ENCODE data around the gene HPDL.

The HPDL gene

DNA sequence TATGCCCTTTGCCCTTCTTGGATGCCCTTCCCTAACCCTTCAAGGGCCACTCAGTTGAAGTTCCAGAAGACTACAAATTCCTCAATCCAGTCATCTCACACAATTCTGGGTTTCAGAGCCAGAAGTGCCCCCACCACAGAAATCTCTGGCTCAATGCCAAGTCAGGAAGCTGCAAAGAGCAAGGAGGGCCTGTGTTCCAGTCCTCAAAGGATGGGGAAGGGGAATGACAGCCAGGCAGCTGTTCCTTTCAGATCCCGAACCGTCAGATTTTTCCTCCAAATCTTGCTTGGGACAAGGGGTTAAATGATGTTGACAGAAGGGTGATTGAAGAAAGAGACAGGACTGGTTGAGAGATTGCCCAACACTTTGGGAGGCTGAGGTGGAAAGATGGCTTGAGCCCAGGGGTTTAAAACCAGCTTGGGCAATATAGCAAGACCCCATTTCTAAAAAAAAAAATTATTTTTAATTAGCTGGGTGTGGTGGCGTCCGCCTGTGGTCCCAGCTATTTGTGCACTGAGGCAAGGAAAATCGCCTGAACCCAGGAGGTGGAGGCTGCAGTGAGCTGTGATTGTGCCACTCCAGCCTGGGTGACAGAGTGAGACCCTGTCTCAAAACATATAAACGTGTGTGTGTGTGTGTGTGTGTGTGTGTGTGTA, 716 bp upstream of the HPDL start:
- DNase-seq: no peak

DNA sequence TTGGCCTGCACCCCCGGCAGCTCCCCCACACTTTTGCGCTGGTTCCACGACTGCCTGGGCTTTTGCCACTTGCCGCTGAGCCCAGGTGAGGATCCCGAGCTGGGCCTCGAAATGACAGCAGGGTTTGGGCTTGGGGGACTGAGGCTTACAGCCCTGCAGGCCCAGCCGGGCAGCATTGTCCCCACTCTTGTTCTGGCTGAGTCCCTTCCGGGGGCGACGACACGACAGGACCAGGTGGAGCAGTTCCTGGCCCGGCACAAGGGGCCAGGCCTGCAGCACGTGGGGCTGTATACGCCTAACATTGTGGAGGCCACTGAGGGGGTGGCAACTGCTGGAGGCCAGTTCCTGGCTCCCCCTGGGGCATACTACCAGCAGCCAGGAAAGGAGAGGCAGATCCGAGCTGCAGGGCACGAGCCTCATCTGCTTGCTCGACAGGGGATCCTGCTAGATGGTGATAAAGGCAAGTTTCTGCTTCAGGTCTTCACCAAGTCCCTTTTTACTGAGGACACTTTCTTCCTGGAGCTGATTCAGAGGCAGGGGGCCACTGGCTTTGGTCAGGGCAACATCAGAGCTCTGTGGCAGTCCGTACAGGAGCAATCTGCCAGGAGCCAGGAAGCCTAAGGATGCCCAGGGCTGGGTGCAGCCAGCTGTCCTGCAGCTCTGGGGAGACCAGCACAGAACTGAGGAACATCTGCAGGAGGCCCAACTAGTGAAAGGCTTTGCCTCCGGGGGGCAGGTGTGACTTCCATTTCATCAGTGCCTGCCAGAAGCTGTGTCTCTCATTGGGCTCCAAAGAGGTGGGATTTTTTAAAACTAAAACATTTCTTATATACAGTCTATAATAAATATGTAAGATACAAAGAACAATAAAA, 1.2 kb downstream of the HPDL start:
- peak; percentile 56 for DNase-seq

DNA sequence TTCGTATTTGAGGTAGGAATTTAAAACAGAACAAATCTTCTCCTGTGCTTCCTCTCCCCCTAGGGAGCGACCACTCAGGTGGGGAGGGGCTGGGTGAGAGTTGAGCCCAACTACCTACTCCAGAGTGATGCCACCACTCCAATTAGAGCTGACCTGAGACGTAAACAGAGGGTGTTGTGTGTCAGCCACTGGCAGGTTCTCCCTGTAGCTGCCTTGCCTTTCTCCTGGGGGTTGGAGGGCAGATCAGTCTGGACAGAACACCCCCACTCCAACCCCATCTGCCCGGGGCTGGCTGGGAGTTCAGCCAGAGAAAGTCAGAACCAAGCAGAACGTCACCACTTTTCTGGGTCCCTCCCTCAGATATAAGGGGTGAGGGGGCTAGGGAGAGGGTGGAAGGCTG, 2.0 kb downstream of the HPDL start:
- no peak for DNase-seq

DNA sequence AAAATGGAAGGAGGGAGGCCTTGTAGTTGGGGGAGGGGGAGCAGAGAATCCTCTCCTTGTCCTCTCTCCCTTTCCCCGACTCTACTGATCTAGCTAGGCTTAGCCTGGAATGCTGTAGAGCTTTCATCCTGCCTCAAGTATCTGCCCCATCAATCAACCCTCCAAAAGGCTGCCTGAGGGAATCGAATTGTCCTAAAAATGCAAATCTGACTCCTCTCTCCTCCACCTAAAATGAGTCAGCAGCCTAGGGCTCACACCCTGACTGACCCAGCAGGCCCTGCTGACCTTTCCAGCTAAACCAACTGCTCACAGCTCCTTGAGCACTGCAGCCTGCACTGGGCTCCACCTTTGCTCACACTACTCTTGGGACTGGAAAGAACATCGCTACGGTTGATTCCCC, 2.8 kb downstream of the HPDL start:
- DNase-seq: no peak

DNA sequence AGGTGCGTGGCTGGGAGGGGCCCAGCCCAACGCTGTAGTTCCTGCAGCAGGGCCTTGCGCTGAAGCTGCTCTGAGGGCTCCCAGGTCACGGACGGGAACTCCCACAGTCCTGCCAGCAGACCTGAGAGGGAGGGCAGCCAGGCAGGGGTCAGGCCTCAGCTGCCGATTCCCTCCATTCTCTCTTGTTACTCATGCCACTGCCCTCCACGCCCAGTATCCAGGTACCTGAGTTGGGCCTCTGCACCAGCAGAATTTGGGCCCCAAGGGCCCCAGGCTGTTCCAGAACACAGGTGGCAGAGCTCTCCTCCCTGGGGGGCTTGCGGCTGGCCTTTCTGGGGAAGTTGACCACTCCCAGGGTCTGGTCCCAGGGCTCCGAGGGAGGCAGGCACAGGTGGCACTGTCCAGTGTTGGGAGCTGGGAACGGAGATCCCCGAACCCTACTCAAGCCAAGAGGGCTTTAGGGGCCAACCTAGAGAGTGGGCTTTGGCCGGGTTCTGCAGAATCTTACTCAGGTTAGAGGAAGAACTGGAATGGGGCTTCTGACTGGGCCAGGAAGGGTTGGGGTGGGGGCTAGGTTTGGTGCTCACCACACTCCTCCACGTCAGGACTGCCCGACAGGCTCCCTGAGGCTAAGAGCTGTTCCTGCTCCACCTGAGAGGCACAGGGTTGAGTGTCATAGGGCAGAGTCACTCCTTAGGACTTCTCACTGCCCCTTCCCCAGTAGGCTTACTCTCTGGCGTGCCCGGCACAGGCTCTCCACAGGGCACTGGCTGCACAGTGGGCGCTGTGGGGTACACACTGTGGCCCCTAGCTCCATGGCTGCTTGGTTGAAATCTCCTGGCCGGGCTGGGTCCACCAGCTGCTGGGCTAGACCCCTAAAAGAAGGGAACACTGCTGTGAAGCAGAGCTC, 5.0 kb downstream of the HPDL start:
- DNase-seq: no peak

- no peak for DNase-seq
Observed at GRCh38 chr1:45332346-45332720, 5.6 kb downstream of the HPDL start.

GRCh38 chr1:45334308-45335245, 7.9 kb downstream of the HPDL start:
- DNase-seq: no peak

- no peak for DNase-seq
Observed at GRCh38 chr1:45335855-45336324, 9.2 kb downstream of the HPDL start.

DNA sequence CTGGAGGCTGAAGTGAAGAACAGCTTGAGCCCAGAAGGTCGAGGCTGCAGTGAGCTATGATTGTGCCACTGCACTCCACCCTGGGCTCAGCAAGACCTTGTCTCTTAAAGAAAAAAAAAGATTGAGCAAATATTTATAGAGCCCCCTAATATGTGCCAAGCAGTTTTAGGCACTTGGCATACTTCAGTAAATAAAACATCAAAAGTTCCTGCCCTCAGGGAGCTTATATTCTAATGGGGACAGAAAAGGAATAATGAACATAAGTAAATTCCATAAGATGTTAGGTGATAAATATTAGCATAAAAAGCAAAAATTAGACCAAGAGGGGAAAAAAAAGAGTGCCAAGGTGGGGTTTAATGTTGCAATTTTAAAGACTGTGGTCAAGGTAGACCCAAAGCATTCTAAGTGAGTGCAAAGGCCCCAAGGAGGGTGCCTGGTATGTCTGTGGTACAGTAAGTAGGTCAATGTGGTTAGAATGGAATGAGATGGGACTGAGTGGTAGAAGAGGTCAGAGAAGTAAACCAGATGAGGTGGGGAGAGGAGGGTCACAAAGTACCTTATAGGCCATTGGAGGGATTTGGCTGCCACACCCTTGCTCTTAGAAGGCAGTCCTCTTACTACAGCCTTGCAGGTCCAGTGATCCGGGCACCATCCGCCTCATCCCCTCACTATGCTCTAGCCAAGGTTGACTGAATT, 11.1 kb downstream of the HPDL start:
- no peak for DNase-seq

DNA sequence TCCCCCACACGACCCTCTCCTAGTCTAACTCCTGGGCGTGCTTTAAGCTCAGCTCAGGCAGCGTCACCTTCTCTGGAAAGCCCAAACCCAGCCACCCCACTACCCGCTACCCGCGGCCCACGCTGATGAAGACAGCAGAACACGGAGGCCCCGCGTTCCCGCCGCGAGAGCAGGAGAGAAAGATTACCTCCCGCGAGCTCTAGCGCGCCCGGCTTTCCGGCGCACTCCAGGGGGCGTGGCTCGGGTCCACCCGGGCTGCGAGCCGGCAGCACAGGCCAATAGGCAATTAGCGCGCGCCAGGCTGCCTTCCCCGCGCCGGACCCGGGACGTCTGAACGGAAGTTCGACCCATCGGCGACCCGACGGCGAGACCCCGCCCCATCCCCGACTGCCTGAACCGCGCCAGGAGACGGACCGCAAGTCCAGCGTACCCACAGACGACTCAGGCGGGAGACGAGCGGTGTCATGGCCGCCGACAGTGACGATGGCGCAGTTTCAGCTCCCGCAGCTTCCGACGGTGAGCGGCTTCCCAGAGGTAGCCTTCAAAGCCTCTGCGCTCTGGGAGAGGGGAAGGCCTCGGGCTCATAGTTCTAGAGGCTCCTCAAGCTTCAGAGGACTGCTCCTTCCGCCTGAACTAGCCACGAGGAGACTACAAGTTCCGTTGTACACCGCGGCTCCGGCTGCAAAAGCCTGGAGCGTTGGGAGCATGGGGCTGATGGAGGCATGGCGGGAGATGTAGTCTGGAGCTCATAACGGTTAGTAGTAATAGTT, 13.3 kb downstream of the HPDL start, which contains the start of the genes MUTYH and TOE1:
MUTYH (minus strand) TSS at position 652 of the 770 bp plus-strand sequence. CDS start 5,935 bp downstream, outside the sequence.
TOE1 (plus strand) TSS at position 382 of the 770 bp plus-strand sequence; CDS start at position 465, 83 bp downstream.
- DNase-seq: peak; percentile 92

- peak; percentile 69 for DNase-seq
Observed at GRCh38 chr1:45340816-45341466, 14.2 kb downstream of the HPDL start.

DNA sequence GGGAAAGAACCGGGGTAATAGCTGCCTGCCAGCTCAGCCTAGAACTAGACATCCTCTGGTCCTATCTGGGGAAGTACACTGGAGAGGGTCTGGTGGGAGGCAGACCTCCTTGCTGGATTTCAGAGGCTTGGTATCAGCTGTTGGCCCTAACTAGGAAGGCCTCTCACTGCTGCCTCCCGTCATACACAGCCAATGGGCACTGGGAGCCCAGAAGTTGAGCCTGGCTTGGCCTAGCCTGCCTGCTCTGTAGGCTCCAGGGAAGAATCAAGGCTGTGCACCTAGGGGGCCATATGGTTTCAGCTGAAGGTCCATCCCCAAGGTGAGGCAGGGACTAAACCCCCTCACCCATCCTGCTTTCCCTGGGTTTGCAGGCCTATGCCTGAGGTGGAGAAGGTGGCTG, 17.8 kb downstream of the HPDL start:
- DNase-seq: no peak

DNA sequence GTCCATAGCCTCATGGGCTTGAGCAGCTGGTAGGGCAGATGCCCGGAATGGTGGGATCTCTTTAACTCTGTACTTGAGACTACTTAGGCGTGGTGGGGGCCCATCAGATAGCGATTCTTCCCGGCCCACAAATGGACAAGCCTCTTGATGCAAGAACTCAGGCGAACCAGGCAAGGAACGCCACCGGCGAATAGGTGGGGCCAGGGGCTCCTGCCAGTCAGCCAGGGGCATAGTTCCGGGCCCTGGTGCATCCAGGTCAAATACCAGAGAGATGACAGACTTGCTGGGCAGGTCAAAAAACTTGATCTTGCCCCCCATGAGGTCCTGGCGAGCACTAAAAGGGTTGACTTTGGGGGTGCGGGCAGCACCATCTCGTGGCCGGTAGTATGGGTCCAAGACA, 18.3 kb downstream of the HPDL start:
- DNase-seq: no peak

GRCh38 chr1:45346473-45346872, 19.8 kb downstream of the HPDL start:
- DNase-seq: no peak

DNA sequence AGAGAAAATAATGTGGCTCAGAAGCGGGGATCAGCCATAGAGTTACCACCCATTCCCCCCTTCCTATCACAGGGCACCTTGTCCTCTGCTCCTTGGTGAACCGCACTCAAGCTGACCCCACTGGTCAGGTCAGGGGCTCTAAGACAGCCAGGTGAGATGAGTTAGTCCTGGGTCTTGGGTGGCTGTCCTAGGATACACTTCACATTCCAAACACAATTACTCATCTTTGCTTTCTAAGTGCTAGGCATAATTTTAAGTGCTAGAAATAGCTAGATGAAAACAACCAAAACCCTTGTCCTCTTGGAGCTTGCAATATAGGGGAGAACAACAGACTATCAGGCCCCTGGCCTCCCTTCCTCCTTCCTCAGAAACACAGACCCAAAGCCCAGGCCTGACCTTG, 21.3 kb downstream of the HPDL start:
- DNase-seq: no peak

DNA sequence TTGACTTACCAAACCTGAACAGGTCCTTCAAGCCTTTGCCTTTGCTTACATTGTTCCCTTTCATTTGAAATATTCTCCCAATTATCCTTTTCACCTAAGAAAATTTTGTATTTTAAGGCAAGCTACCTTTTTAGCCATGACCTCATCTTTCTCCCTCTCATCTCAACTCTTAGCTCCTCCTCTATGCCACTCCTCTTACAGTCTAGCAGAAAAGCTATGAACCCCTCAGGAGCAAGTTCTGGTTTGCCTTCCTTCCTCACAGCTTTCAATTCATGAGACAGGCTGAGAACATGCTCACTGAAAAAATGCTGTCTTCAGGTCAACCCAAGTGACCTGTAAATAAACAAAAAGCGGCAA, 21.9 kb downstream of the HPDL start:
- DNase-seq: no peak

DNA sequence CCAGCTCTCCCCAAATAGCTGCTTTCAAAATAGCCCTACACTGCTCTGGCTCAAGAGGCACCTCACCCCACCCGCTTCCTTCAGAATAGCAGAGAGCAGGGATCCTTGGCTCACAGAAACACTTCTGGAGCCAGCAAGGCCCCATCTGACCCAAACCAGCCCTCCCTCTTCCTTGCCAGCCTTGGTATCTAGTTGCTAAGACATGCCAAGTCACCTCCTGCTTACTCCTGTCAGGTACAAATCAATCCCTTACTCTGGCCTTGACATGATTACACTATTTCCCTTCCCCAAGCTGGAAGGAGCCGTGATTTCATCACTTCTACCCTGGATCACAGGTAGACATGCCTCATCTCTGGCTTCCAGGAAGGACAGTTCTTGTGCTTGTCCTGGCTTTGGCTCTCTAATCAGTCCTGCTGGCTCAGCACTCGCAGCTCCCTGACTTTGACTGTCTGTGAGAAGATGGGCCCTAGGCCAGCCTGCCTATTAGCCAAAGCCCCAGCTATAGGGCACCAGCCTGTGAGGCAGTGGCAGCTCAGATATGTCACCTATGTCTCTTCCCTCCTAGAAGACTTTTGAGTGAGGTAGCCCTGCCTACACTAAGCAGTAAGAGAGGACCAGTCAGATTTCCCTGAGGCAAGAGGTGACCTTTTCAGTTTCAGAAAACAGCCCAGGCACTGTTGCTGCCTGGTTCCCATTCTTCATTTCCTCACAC, 22.4 kb downstream of the HPDL start:
- no peak for DNase-seq

GRCh38 chr1:45351508-45351907, 24.8 kb downstream of the HPDL start:
- no peak for DNase-seq

DNA sequence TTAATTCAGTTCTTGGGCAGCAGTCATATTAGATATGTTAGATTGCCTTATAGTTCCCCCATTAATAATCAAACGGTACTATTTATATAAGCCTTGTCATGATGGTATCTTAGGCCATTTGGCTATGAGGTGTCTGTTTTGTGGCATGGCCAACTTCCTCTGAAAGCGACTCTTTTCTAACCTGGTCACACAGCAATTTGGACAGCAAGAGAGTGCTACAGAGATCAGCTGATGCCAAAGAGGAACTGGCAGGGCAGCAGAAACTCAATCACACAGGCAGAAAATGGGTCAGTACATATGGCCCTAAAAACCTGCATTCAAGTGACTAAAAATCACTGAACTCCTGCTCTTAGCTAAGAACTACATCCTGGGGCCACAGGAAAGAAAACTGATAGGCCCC, 27.0 kb downstream of the HPDL start:
- DNase-seq: no peak
